DND-41 (cell line): ENCODE data around the gene SETBP1.

ENCODE experiments used
- ATAC-seq: fragments of 200-7000 bp; cut with Tn5 transposase; 3 replicates; pipeline ENCODE4 v1.9.1; 2021; ENCODE audit warnings: low read depth; ENCODE audit not compliant: insufficient read depth
- DNase-seq: peaks from one replicate; pipeline ENCODE4 v3.0.0-alpha.2; 2020
- H2AFZ ChIP-seq: 2 replicates; pipeline ENCODE4 v1.6.0; 2012; ENCODE audit warnings: low read depth, low read length
- H3K27ac ChIP-seq: 2 replicates; pipeline ENCODE4 v1.5.1; 2012; ENCODE audit warnings: low read length, inconsistent platforms
- H3K27me3 ChIP-seq: fragments of 200-600 bp; sonication (generic); 2 replicates; pipeline ENCODE4 v1.6.0; 2012; ENCODE audit warnings: low read length, mild to moderate bottlenecking, inconsistent platforms; ENCODE audit not compliant: insufficient read depth, poor library complexity
- H3K36me3 ChIP-seq: 2 replicates; pipeline ENCODE4 v1.5.1; 2012; ENCODE audit warnings: low read length, inconsistent platforms; ENCODE audit not compliant: insufficient read depth
- H3K4me1 ChIP-seq: 2 replicates; pipeline ENCODE4 v1.5.1; 2012; ENCODE audit warnings: mild to moderate bottlenecking, low read length; ENCODE audit not compliant: insufficient read depth
- H3K4me2 ChIP-seq: 2 replicates; pipeline ENCODE4 v1.6.0; 2012; ENCODE audit warnings: mild to moderate bottlenecking, moderate library complexity, low read length, inconsistent platforms; ENCODE audit not compliant: insufficient read depth
- H3K4me3 ChIP-seq, 2 experiments: fragments of 200-600 bp in 1 of 2; shearing (Covaris generic) in 1 of 2; 2 replicates each; pipeline ENCODE4 v1.5.1; 2012 to 2016; ENCODE audit warnings: inconsistent platforms in 2 of 2, low read length in 2 of 2, mild to moderate bottlenecking in 2 of 2, low read depth in 1 of 2, moderate library complexity in 1 of 2
- H3K79me2 ChIP-seq: 2 replicates; pipeline ENCODE4 v1.6.0; 2012; ENCODE audit warnings: low read length, inconsistent platforms; ENCODE audit not compliant: insufficient read depth
- H3K9ac ChIP-seq: 2 replicates; pipeline ENCODE4 v1.6.0; 2012; ENCODE audit warnings: low read depth, mild to moderate bottlenecking, inconsistent platforms, low read length, moderate library complexity
- H3K9me3 ChIP-seq: 2 replicates; pipeline ENCODE4 v1.5.1; 2012; ENCODE audit warnings: low read length, moderate library complexity, mild to moderate bottlenecking, inconsistent platforms; ENCODE audit not compliant: insufficient read depth, severe bottlenecking
- H4K20me1 ChIP-seq: 2 replicates; pipeline ENCODE4 v1.6.0; 2012; ENCODE audit warnings: low read length; ENCODE audit not compliant: insufficient read depth
- CTCF ChIP-seq: IDR thresholded peaks from 2 replicates; pipeline ENCODE4 v1.5.1; 2012; ENCODE audit warnings: borderline replicate concordance, low read length, moderate library complexity, mild to moderate bottlenecking; ENCODE audit not compliant: poor library complexity, severe bottlenecking; ENCODE audit errors: extremely low read depth
- EZH2 ChIP-seq: IDR thresholded peaks from 3 replicates; pipeline ENCODE4 v1.6.1; 2012; ENCODE audit warnings: borderline replicate concordance, low read depth, mild to moderate bottlenecking, moderate library complexity, low read length, inconsistent platforms; ENCODE audit not compliant: severe bottlenecking

Gene SETBP1

GRCh38 chr18:44801781-44802180 is 121.1 kb downstream of the SETBP1 start:
- Histone ChIP-seq H3K36me3 (no peaks in the 10 kb centered on the region), H3K27me3 (no peaks in the 10 kb centered on the region), H3K4me3 (no peak overlapping the region), H3K4me2 (no peak overlapping the region), H2AFZ (no peak overlapping the region), H3K79me2 (no peaks in the 10 kb centered on the region), H3K4me1 (peaks cover 2% of the 10 kb centered on the region; the same call in 1 of the 2 replicates), H3K9ac (no peak overlapping the region), H3K27ac (no peak overlapping the region), H3K9me3 (no peaks in the 10 kb centered on the region), H4K20me1 (no peaks in the 10 kb centered on the region)
- DNase-seq (no peak), ATAC-seq (no peak)
- TF ChIP-seq EZH2, result no peak
- TF ChIP-seq CTCF, result no peak

- Histone ChIP-seq H3K79me2 (no peaks in the 10 kb centered on the region), H3K27me3 (no peaks in the 10 kb centered on the region), H3K9me3 (no peaks in the 10 kb centered on the region), H3K9ac (no peak overlapping the region), H3K36me3 (no peaks in the 10 kb centered on the region), H3K27ac (no peak overlapping the region), H3K4me1 (peaks cover 2% of the 10 kb centered on the region; the same call in 1 of the 2 replicates), H2AFZ (no peak overlapping the region), H3K4me2 (no peak overlapping the region), H3K4me3 (no peak overlapping the region), H4K20me1 (no peaks in the 10 kb centered on the region)
- DNase-seq, result no peak
- TF ChIP-seq CTCF (no peak), EZH2 (no peak)
- no peak for ATAC-seq
Observed at GRCh38 chr18:44802508-44802907, 121.8 kb downstream of the SETBP1 start.

- H3K4me3 ChIP-seq, result no peak overlapping the region
- ATAC-seq (no peak), DNase-seq (no peak)
- H3K9me3 ChIP-seq, result no peaks in the 10 kb centered on the region
- no peaks in the 10 kb centered on the region for H4K20me1 ChIP-seq
- H3K27ac ChIP-seq, result no peak overlapping the region
- H3K4me1 ChIP-seq, result peaks cover 2% of the 10 kb centered on the region; the same call in 1 of the 2 replicates
- no peak for TF ChIP-seq CTCF
- no peak for TF ChIP-seq EZH2
- no peaks in the 10 kb centered on the region for H3K36me3 ChIP-seq
- H3K4me2 ChIP-seq, result no peak overlapping the region
- no peaks in the 10 kb centered on the region for H3K27me3 ChIP-seq
- H3K9ac ChIP-seq, result no peak overlapping the region
- no peak overlapping the region for H2AFZ ChIP-seq
- H3K79me2 ChIP-seq, result no peaks in the 10 kb centered on the region
Observed at GRCh38 chr18:44803019-44803650, 122.4 kb downstream of the SETBP1 start.
